HG02623 (cell line): ENCODE data around the gene VDR.

Source experiments
- ATAC-seq: cut with Tn5 transposase; IDR thresholded peaks from one replicate; pipeline ENCODE4 v1.9.1; 2021; ENCODE audit warnings: moderate library complexity; ENCODE audit not compliant: unreplicated experiment

VDR gene

GRCh38 chr12:47896022-47896421, 8.8 kb downstream of the VDR start:
- no peak for ATAC-seq

GRCh38 chr12:47894652-47895051, 10.1 kb downstream of the VDR start:
- ATAC-seq: no peak

- ATAC-seq: no peak
Observed at GRCh38 chr12:47894068-47894467, 10.7 kb downstream of the VDR start.

GRCh38 chr12:47892819-47893218, 12.0 kb downstream of the VDR start:
- ATAC-seq: no peak

- no peak for ATAC-seq
Observed at GRCh38 chr12:47891356-47891755, 13.4 kb downstream of the VDR start.

GRCh38 chr12:47889040-47889439, 15.8 kb downstream of the VDR start:
- ATAC-seq: no peak

- ATAC-seq: no peak
Observed at GRCh38 chr12:47888153-47888819, 16.5 kb downstream of the VDR start.

- ATAC-seq: no peak
Observed at GRCh38 chr12:47887529-47887928, 17.3 kb downstream of the VDR start.

- ATAC-seq: no peak
Observed at GRCh38 chr12:47886510-47887240, 18.1 kb downstream of the VDR start.

- no peak for ATAC-seq
Observed at GRCh38 chr12:47885566-47885965, 19.2 kb downstream of the VDR start.

GRCh38 chr12:47885012-47885501, 19.7 kb downstream of the VDR start:
- peak; percentile 37 for ATAC-seq

- no peak for ATAC-seq
Observed at GRCh38 chr12:47884501-47884900, 20.3 kb downstream of the VDR start.

- no peak for ATAC-seq
Observed at GRCh38 chr12:47883663-47884195, 21.1 kb downstream of the VDR start.

GRCh38 chr12:47882781-47883546, 21.8 kb downstream of the VDR start:
- peak; percentile 78 for ATAC-seq

- ATAC-seq: no peak
Observed at GRCh38 chr12:47881826-47882427, 22.9 kb downstream of the VDR start.

- ATAC-seq: no peak
Observed at GRCh38 chr12:47881051-47881450, 23.7 kb downstream of the VDR start.

GRCh38 chr12:47878918-47879481, 25.8 kb downstream of the VDR start:
- ATAC-seq: no peak

GRCh38 chr12:47878293-47878917, 26.4 kb downstream of the VDR start:
- ATAC-seq: no peak

- ATAC-seq: no peak
Observed at GRCh38 chr12:47877081-47877480, 27.7 kb downstream of the VDR start.

- no peak for ATAC-seq
Observed at GRCh38 chr12:47876440-47876960, 28.3 kb downstream of the VDR start.
